A673 (cell line): ENCODE results near the gene UGT1A7.

Experiments
- EZH2 ChIP-seq: fragments of 200-600 bp; sonication (generic); IDR thresholded peaks from 2 replicates; pipeline ENCODE4 v1.6.1; 2017; ENCODE audit warnings: borderline replicate concordance, low read depth, mild to moderate bottlenecking, mixed read lengths, antibody characterized with exemption, low read length; ENCODE audit not compliant: poor library complexity, severe bottlenecking
- TF ChIP-seq, protein P1 (sequence below): fragments of 300-800, 200-600 bp; sonication (generic); conservative IDR thresholded peaks from 2 replicates; pipeline ENCODE4 v1.5.1; 2017; ENCODE audit warnings: low read depth, mild to moderate bottlenecking, antibody characterized with exemption, low read length, moderate library complexity, mixed read lengths

DNA sequence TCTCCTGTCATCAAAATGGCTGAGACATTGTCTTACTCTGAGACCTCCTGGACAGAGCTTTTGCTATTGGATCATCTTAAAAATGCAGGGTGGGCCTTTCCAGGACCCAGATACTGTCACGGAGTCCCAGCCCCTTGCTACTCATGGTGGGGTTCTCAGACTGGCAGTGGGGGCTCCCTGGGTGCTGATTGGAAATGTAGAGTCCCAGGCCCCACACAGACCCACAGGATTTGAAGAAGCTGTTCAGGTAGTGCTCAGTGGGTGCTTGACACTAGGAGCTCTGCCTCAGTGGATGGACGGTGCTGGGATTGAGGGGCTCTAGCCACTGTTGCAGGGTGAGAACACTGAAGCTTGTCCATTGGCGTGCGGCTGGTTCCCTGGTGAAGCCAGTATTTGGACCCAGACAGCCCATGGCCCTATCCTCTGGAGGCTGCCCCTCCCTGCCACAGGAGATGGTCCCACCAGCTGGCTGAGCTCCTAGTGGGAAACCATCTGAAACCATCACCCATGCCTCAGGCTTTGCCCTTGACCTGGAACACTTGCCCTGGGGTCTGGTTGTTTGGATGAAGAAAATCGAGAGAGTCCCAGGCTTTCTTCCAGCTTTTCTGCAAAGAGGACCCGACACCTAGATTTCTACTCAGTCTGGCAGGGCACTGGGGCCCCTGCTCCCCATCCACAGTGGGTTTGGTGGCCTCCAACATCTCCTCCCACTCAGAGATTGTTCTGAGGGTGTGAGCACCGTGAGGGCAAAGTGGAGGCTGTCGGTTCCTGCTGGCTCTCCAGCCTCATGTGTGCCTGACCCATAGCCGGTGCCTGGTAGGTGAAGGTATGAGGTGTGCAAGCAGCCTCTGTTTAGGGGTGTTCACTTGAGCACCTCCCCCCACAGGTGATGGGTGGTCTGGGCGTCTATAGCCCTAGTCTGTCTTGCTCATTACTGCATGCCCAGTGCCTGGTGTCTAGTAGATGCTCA lies 126.5 kb downstream of the UGT1A7 start:
- TF ChIP-seq, protein P1, sequence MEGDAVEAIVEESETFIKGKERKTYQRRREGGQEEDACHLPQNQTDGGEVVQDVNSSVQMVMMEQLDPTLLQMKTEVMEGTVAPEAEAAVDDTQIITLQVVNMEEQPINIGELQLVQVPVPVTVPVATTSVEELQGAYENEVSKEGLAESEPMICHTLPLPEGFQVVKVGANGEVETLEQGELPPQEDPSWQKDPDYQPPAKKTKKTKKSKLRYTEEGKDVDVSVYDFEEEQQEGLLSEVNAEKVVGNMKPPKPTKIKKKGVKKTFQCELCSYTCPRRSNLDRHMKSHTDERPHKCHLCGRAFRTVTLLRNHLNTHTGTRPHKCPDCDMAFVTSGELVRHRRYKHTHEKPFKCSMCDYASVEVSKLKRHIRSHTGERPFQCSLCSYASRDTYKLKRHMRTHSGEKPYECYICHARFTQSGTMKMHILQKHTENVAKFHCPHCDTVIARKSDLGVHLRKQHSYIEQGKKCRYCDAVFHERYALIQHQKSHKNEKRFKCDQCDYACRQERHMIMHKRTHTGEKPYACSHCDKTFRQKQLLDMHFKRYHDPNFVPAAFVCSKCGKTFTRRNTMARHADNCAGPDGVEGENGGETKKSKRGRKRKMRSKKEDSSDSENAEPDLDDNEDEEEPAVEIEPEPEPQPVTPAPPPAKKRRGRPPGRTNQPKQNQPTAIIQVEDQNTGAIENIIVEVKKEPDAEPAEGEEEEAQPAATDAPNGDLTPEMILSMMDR, result no peak
- TF ChIP-seq EZH2, result no peak
